SH-SY5Y (cell line): ENCODE results near the gene PPP1R15B.

Source experiments
- GATA2 ChIP-seq: IDR thresholded peaks from 2 replicates; pipeline ENCODE4 v1.6.1; 2011; ENCODE audit warnings: mild to moderate bottlenecking, low read depth, low read length
- GATA3 ChIP-seq: IDR thresholded peaks from 2 replicates; pipeline ENCODE4 v1.6.1; 2011; ENCODE audit warnings: low read depth, mild to moderate bottlenecking, low read length, moderate library complexity

PPP1R15B gene

GRCh38 chr1:204448991-204449677 is 37.5 kb upstream of the PPP1R15B start:
- no peak for TF ChIP-seq GATA3
- no peak for TF ChIP-seq GATA2

GRCh38 chr1:204448344-204448964 is 36.8 kb upstream of the PPP1R15B start:
- no peak for TF ChIP-seq GATA2
- no peak for TF ChIP-seq GATA3

GRCh38 chr1:204447736-204448135 is 36.1 kb upstream of the PPP1R15B start:
- TF ChIP-seq GATA3 (no peak), GATA2 (no peak)

- TF ChIP-seq GATA3 (no peak), GATA2 (no peak)
These were observed 35.6 kb upstream of the PPP1R15B start for GRCh38 chr1:204447190-204447589.

- TF ChIP-seq GATA2 (no peak), GATA3 (no peak)
These were observed 34.9 kb upstream of the PPP1R15B start for GRCh38 chr1:204446413-204447111.

- TF ChIP-seq GATA2 = no peak
- TF ChIP-seq GATA3 = no peak
These were observed 34.3 kb upstream of the PPP1R15B start for GRCh38 chr1:204445860-204446412.

GRCh38 chr1:204443871-204444581 is 32.4 kb upstream of the PPP1R15B start:
- TF ChIP-seq GATA2 = no peak
- no peak for TF ChIP-seq GATA3

- TF ChIP-seq GATA3 (no peak), GATA2 (no peak)
These were observed 31.6 kb upstream of the PPP1R15B start for GRCh38 chr1:204443260-204443619.

- TF ChIP-seq GATA2 (no peak), GATA3 (no peak)
These were observed 31.0 kb upstream of the PPP1R15B start for GRCh38 chr1:204442376-204443259.

GRCh38 chr1:204441558-204441957 is 29.9 kb upstream of the PPP1R15B start:
- TF ChIP-seq GATA3 (no peak), GATA2 (no peak)

GRCh38 chr1:204439621-204440375 is 28.2 kb upstream of the PPP1R15B start:
- TF ChIP-seq GATA3 = no peak
- no peak for TF ChIP-seq GATA2

GRCh38 chr1:204438628-204439027 is 27.0 kb upstream of the PPP1R15B start:
- TF ChIP-seq GATA3 = no peak
- no peak for TF ChIP-seq GATA2
